HEK293T (cell line): ENCODE measurements around the gene NEK6.

Experiments used
- ARNT ChIP-seq: fragments of 450-650 bp; IDR thresholded peaks from 2 replicates; pipeline ENCODE4 v1.6.1; 2017; ENCODE audit warnings: mild to moderate bottlenecking
- BHLHE40 ChIP-seq: fragments of 450-650 bp; IDR thresholded peaks from 2 replicates; pipeline ENCODE4 v1.6.1; 2016; ENCODE audit warnings: mild to moderate bottlenecking, moderate library complexity, borderline replicate concordance
- ELF4 ChIP-seq: fragments of 450-650 bp; IDR thresholded peaks from 2 replicates; pipeline ENCODE4 v1.6.1; 2017; ENCODE audit warnings: antibody characterized with exemption
- FOXA1 ChIP-seq: fragments of 450-650 bp; IDR thresholded peaks from 2 replicates; pipeline ENCODE4 v1.6.1; 2016; ENCODE audit warnings: mild to moderate bottlenecking
- FOXM1 ChIP-seq: fragments of 450-650 bp; IDR thresholded peaks from 2 replicates; pipeline ENCODE4 v1.6.1; 2017; ENCODE audit warnings: mild to moderate bottlenecking, borderline replicate concordance
- NFRKB ChIP-seq: fragments of 450-650 bp; IDR thresholded peaks from 2 replicates; pipeline ENCODE4 v1.6.1; 2016; ENCODE audit warnings: mild to moderate bottlenecking, moderate library complexity
- SP1 ChIP-seq: fragments of 450-650 bp; IDR thresholded peaks from 2 replicates; pipeline ENCODE4 v1.6.1; 2017
- SUZ12 ChIP-seq: fragments of 450-650 bp; IDR thresholded peaks from 2 replicates; pipeline ENCODE4 v1.6.1; 2016; ENCODE audit warnings: mild to moderate bottlenecking
- ZNF384 ChIP-seq: fragments of 450-650 bp; IDR thresholded peaks from 2 replicates; pipeline ENCODE4 v1.6.1; 2016
- TF ChIP-seq, protein P1 (sequence below): fragments of 450-650 bp; IDR thresholded peaks from 2 replicates; pipeline ENCODE4 v1.6.1; 2016

- TF ChIP-seq, protein P1, sequence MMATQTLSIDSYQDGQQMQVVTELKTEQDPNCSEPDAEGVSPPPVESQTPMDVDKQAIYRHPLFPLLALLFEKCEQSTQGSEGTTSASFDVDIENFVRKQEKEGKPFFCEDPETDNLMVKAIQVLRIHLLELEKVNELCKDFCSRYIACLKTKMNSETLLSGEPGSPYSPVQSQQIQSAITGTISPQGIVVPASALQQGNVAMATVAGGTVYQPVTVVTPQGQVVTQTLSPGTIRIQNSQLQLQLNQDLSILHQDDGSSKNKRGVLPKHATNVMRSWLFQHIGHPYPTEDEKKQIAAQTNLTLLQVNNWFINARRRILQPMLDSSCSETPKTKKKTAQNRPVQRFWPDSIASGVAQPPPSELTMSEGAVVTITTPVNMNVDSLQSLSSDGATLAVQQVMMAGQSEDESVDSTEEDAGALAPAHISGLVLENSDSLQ = no peak
- TF ChIP-seq ARNT (no peak), FOXA1 (no peak), BHLHE40 (no peak), ZNF384 (no peak), ELF4 (no peak), NFRKB (no peak), SP1 (no peak), FOXM1 (no peak), SUZ12 (no peak)
These were observed 98.4 kb downstream of the NEK6 start for GRCh38 chr9:124355941-124356744.
